Measurements from ENCODE around the gene MEMO1. TPM values are rescaled to one million over a fixed set of nuclear protein-coding genes. Genes with fewer than 3 reads are reported as not detected.

The MEMO1 gene
- total RNA-seq, 4 donors from 2014 or later = 25.1 to 31.3 (median 28.7) TPM

DNA sequence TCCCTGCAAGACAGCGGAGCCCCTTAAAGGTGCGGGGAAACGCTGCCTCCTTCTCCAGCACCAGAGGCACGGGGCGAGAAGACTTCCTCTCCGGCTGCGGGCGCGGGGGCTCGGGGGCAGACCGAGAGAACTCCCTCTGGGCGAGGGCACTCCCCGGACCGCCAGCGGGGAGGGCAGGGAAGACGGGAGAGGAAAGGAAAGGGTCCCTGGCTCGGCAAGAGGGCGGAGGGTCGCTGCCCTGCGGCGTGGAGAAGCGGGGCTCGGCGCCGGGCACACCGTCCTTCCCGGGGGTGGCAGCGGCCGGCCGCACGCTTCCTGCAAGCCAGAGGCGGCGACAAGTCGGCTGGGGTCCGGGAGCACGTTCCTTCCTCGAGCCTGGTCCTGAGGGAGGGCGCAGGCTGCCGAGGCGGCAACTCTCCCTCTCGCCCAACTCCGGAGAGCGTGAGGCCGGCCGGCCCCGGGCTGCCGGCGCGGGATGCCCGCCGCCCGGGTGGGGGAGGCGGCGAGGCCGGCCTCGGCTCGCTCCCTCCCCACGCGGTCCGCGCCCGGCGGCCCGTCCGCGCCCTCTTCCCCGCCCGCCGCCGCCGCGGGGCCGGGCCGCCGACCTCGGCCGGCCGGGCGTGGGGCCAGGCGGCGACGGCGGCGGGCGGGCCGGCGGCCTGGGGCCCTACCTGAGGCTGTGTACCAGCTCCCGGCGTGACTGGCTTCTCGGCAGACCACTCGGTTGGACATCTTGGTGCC, 1.1 kb downstream of the MEMO1 start:
- intact Hi-C loops (cut with DNase I; ENCODE audit: low total_unique reads) = no loop called here
- no peak for TF ChIP-seq POLR2A (IDR thresholded peaks at IDR 0.05)
- TF ChIP-seq, protein P1, sequence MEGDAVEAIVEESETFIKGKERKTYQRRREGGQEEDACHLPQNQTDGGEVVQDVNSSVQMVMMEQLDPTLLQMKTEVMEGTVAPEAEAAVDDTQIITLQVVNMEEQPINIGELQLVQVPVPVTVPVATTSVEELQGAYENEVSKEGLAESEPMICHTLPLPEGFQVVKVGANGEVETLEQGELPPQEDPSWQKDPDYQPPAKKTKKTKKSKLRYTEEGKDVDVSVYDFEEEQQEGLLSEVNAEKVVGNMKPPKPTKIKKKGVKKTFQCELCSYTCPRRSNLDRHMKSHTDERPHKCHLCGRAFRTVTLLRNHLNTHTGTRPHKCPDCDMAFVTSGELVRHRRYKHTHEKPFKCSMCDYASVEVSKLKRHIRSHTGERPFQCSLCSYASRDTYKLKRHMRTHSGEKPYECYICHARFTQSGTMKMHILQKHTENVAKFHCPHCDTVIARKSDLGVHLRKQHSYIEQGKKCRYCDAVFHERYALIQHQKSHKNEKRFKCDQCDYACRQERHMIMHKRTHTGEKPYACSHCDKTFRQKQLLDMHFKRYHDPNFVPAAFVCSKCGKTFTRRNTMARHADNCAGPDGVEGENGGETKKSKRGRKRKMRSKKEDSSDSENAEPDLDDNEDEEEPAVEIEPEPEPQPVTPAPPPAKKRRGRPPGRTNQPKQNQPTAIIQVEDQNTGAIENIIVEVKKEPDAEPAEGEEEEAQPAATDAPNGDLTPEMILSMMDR (IDR thresholded peaks at IDR 0.05) = no peak
- peak overlapping the region; percentile 80 for H3K4me3 ChIP-seq (ENCODE audit: low read depth, poor library complexity, severe bottlenecking)
- peak in 1 of 2 donors; percentile 86 for DNase-seq (ENCODE audit: low spot score in 2 of 2)
- WGBS, 2 donors = 1% methylated on average over 57 to 75 of the region's 91 CpGs

DNA sequence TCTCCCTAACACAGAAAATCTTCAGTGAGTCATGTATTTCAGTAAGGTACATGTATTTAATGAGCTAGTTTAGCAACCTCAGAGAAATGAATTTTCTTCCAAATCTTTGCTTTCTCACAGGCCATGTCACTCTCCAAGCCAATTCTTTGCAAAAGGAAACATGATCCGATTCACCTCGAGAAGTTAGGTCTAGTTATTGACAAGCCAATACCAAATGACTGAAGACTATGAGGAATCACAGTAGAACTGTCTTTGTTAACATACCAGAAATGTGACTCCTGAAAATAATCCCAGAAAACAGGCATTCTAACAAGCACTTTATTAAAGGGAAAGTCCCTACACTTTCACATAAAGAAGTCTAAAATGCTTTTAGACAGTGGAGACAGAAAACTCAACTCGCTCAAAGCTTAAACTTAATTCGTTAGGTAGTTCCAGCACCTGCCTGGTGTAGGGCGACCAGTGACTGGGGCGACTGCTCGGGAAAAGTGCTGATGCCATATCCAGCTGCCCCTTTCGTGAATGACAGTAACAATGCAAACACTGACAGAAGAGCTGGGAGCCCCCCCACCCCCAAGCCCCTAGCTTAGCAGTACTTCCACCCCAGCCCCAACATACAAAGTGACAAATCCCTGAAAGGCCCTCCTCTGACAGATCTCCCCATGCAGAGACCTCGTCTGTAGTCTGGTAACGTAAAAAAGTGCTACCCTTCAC, 1.8 kb downstream of the MEMO1 start:
- peak overlapping the region; percentile 80 for H3K4me3 ChIP-seq (ENCODE audit: low read depth, poor library complexity, severe bottlenecking)
- DNase-seq (ENCODE audit: low spot score in 2 of 2) = peak in 1 of 2 donors; percentile 76
- 1 to 3% methylated on average over 10 of the region's 10 CpGs for WGBS, 2 donors
- intact Hi-C loops (cut with DNase I; ENCODE audit: low total_unique reads) = no loop called here
- TF ChIP-seq, protein P1 (IDR thresholded peaks at IDR 0.05) = no peak
- no peak for TF ChIP-seq POLR2A (IDR thresholded peaks at IDR 0.05)

DNA sequence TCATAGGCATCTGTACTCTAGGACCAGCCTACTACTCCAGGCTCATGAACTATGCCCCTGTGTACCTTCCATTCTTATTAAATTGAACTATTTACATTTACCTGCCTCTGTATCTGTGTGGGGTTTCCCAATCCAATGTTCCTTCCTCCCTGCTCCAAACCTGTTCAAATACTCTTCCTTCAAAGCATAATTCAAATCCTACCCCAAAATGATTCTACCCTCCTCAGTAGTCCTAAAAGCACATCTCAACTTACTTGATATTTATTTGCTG, 3.8 kb downstream of the MEMO1 start:
- H3K4me3 ChIP-seq (ENCODE audit: low read depth, poor library complexity, severe bottlenecking) = no peak overlapping the region
- intact Hi-C loops (cut with DNase I; ENCODE audit: low total_unique reads) = no loop called here
- TF ChIP-seq, protein P1 (IDR thresholded peaks at IDR 0.05) = no peak
- TF ChIP-seq POLR2A (IDR thresholded peaks at IDR 0.05) = no peak
- no peak for DNase-seq (ENCODE audit: low spot score in 2 of 2)

GRCh38 chr2:32005371-32005976, 5.3 kb downstream of the MEMO1 start:
- DNase-seq (ENCODE audit: low spot score in 2 of 2) = no peak
- no peak overlapping the region for H3K4me3 ChIP-seq (ENCODE audit: low read depth, poor library complexity, severe bottlenecking)
- TF ChIP-seq, protein P1 (IDR thresholded peaks at IDR 0.05) = no peak
- TF ChIP-seq POLR2A (IDR thresholded peaks at IDR 0.05) = no peak
- 84 to 94% methylated on average over 2 of the region's 2 CpGs for WGBS, 2 donors
- intact Hi-C loops (cut with DNase I; ENCODE audit: low total_unique reads) = no loop called here

DNA sequence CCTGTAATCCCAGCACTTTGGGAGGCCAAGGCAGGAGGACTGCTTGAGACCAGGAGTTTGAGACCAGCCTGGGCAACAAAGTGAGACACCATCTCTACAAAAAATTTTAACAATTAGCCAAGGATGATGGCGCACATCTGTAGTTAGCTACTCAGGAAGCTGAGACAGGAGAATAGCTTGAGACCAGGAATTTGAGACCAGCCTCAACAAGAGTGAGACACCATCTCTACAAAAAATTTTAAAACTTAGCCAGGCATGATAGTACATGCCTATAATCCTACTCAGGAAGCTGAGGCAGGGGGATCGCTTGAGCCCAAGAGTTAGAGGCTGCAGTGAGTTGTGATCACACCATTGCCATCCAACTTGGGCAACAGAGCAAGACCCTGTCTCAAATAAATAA, 7.0 kb downstream of the MEMO1 start:
- TF ChIP-seq POLR2A (IDR thresholded peaks at IDR 0.05) = no peak
- TF ChIP-seq, protein P1 (IDR thresholded peaks at IDR 0.05) = no peak
- intact Hi-C loops (cut with DNase I; ENCODE audit: low total_unique reads) = no loop called here
- WGBS, 2 donors = 50 to 77% methylated on average over 2 of the region's 2 CpGs
- DNase-seq (ENCODE audit: low spot score in 2 of 2) = no peak
- no peak overlapping the region for H3K4me3 ChIP-seq (ENCODE audit: low read depth, poor library complexity, severe bottlenecking)
